ENCODE data around the gene ACTL10. TPM values are rescaled to one million over a fixed set of nuclear protein-coding genes. Genes with fewer than 3 reads are reported as not detected.

ACTL10 gene
- total and polyA plus RNA-seq, 10 donors = 1.1 to 3.5 (median 2.1) TPM

DNA sequence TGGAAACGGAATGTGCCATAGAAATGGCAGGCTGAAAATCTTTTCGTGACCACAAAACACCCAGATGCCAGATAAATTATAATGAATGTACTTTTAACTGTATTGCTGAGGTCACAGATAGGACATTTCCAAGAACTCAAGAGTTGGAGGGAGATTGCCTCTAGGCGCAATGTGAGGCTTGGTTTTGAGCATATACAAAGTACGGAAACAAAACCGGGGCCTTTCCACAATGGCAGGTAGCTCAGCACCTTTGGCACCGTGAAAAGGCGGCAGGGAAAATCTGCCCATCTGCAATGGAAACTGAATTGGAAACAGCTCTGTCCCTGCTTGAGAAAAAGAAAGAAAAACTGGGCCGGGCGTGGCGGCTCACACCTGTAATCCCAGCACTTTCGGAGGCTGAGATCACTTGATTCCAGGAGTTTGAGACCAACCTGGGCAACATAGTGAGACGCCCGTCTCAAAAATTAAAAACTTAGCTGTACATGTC is 15.1 kb upstream of the ACTL10 start:
- no peaks in the 10 kb centered on the region for H3K9me3 ChIP-seq
- H3K27me3 ChIP-seq (replicated peaks in 1 of 7) = no peaks in the 10 kb centered on the region
- WGBS, 5 donors = 77 to 82% (median 81%) methylated on average over 13 of the region's 13 CpGs
- H3K36me3 ChIP-seq = peaks cover 0 to 23% (median 0%) of the 10 kb centered on the region in 6 donors
- H3K27ac ChIP-seq = no peak overlapping the region
- intact Hi-C loops (cut with DNase I; ENCODE audit: low total_unique reads) = loop anchor here (5.0 kb wide), 1 partner anchor 194 kb away; no protein-coding TSS in a partner anchor
- no peak overlapping the region for H3K4me3 ChIP-seq
- DNase-seq = peak; percentile 20
- peaks cover 0 to 39% (median 17%) of the 10 kb centered on the region in 6 donors for H3K4me1 ChIP-seq
- TF ChIP-seq, protein P1, sequence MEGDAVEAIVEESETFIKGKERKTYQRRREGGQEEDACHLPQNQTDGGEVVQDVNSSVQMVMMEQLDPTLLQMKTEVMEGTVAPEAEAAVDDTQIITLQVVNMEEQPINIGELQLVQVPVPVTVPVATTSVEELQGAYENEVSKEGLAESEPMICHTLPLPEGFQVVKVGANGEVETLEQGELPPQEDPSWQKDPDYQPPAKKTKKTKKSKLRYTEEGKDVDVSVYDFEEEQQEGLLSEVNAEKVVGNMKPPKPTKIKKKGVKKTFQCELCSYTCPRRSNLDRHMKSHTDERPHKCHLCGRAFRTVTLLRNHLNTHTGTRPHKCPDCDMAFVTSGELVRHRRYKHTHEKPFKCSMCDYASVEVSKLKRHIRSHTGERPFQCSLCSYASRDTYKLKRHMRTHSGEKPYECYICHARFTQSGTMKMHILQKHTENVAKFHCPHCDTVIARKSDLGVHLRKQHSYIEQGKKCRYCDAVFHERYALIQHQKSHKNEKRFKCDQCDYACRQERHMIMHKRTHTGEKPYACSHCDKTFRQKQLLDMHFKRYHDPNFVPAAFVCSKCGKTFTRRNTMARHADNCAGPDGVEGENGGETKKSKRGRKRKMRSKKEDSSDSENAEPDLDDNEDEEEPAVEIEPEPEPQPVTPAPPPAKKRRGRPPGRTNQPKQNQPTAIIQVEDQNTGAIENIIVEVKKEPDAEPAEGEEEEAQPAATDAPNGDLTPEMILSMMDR (IDR thresholded peaks at IDR 0.05 in 8 of 11, conservative IDR thresholded peaks at IDR 0.05 in 3 of 11) = no peak
- TF ChIP-seq POLR2A (IDR thresholded peaks at IDR 0.05) (no peak), POLR2AphosphoS5 (IDR thresholded peaks at IDR 0.05) (no peak)

DNA sequence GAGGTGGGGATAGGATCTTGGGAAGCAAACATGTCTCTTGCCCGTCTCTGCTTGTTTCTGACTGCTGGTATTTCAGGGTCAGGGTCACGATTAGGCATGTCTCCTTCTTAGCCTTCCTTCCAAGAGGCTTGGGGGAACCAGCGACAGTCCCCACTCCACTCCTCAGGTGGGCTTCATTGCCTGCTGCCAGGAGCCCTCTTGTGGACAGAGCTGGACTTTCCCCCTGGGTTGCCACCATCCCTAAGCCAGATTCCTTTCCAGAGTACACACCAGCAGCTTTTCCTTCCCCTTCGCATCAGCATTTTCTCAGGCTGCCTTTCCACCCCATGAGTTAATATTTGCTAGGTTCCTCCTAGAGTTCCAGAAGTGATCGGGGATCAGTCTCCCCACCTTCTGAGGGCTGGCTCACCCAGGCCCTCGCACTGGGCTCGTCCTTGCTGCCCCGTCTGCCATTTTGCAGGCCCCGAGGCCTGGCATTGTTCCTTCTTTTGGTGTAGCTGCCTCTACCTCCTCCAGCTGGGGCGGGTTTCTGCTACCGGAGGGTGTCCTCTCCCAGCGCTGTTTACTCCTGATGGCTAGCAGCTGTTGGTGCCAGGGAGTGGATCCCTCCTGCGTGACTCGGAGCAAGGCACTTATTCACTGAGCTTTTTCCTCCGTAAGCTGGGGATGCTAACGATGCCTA is 13.4 kb upstream of the ACTL10 start:
- Histone ChIP-seq H3K27ac (peak overlapping the region in 1 of 8 donors; percentile 46), H3K9me3 (no peaks in the 10 kb centered on the region), H3K27me3 (replicated peaks in 1 of 7) (no peaks in the 10 kb centered on the region), H3K4me1 (peaks cover 0 to 25% (median 11%) of the 10 kb centered on the region in 6 donors), H3K36me3 (peaks cover 0 to 29% (median 0%) of the 10 kb centered on the region in 6 donors), H3K4me3 (no peak overlapping the region)
- TF ChIP-seq, protein P1 (IDR thresholded peaks at IDR 0.05 in 8 of 11, conservative IDR thresholded peaks at IDR 0.05 in 3 of 11) = peak; percentile 66 to 87 (median 79)
- TF ChIP-seq POLR2AphosphoS5 (IDR thresholded peaks at IDR 0.05) (peak; percentile 13 to 45 (median 40)), POLR2A (IDR thresholded peaks at IDR 0.05) (no peak)
- whole genome bisulfite sequencing, 5 donors = 52 to 65% (median 57%) methylated on average over 16 of the region's 16 CpGs
- intact Hi-C loops (cut with DNase I; ENCODE audit: low total_unique reads) = loop anchor here (5.0 kb wide), 1 partner anchor 196 kb away; no protein-coding TSS in a partner anchor
- peak; percentile 79 for DNase-seq

DNA sequence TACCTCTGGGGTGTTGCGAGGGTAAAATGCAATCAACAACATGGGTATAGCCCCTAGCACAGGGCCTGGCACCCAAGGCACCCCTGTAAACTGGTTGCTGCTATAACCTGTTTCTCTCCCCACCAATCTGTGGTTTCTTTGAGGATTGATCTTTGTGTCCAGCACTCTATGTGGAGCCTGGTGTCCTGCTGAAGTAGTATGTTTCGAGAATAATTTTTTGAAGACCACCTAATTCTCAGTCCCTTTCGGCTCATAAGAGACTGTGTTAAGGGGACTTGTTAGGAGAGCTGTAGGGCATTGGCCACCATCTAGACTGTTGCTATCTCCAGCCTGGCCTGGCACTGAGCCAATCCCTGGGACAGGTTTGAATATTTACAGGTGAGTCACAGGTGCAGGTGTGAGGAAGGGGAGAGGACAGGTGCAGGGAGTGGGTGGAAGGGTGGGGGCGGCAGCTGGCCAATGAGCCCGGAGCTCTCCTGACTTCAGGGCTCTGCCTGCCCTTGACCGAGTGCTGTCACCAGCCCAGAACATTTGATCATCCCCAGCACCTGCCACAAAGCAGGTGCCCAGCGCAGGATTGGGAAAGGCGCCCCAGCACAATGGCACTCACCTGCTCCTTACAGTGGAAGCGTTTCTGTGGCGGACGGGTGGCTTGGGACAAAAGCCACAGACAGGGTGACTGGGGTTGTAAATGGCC is 12.7 kb upstream of the ACTL10 start:
- peaks cover 0 to 19% (median 9%) of the 10 kb centered on the region in 6 donors for H3K4me1 ChIP-seq
- 86 to 92% (median 88%) methylated on average over 9 to 11 of the region's 11 CpGs for WGBS, 5 donors
- peak in 1 of 3 donors; percentile 25 for TF ChIP-seq POLR2AphosphoS5 (IDR thresholded peaks at IDR 0.05)
- no peak for TF ChIP-seq POLR2A (IDR thresholded peaks at IDR 0.05)
- H3K27me3 ChIP-seq (replicated peaks in 1 of 7) = no peaks in the 10 kb centered on the region
- DNase-seq = peak; percentile 31
- intact Hi-C loops (cut with DNase I; ENCODE audit: low total_unique reads) = loop anchor here (5.0 kb wide), 1 partner anchor 197 kb away; no protein-coding TSS in a partner anchor
- no peaks in the 10 kb centered on the region for H3K9me3 ChIP-seq
- no peak overlapping the region for H3K4me3 ChIP-seq
- H3K27ac ChIP-seq = no peak overlapping the region
- peaks cover 0 to 29% (median 4%) of the 10 kb centered on the region in 6 donors for H3K36me3 ChIP-seq

DNA sequence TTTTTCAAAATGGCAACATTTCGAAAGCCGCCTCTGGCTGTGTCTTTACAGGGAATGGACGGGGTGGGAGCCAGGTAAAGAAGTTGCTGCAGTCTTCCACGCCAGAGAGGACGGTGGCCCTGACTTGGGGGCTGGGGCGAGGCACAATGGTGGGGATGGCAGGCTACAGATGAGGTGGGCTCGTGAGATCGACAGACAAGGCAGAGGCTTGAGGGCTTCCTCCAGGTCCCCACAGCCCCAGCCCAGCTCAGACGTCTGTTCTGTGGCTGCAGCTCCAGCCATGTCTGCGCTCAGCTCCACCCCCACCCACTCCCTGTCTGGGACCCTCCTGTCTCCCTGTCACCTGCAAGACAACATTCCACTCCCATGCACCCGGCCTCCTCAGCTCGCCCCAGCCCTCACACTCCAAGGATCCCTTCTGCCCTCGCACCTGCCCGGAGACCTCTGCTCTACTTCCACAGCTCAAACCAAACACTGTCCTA is 12.0 kb upstream of the ACTL10 start:
- TF ChIP-seq, protein P1 (IDR thresholded peaks at IDR 0.05 in 8 of 11, conservative IDR thresholded peaks at IDR 0.05 in 3 of 11) = no peak
- TF ChIP-seq POLR2AphosphoS5 (IDR thresholded peaks at IDR 0.05) (no peak), POLR2A (IDR thresholded peaks at IDR 0.05) (no peak)
- Histone ChIP-seq H3K27me3 (replicated peaks in 1 of 7) (no peaks in the 10 kb centered on the region), H3K9me3 (no peaks in the 10 kb centered on the region), H3K4me3 (no peak overlapping the region), H3K27ac (no peak overlapping the region), H3K36me3 (peaks cover 0 to 33% (median 6%) of the 10 kb centered on the region in 6 donors), H3K4me1 (peaks cover 0 to 15% (median 9%) of the 10 kb centered on the region in 6 donors)
- intact Hi-C loops (cut with DNase I; ENCODE audit: low total_unique reads) = loop anchor here (5.0 kb wide), 1 partner anchor 197 kb away; no protein-coding TSS in a partner anchor
- WGBS, 5 donors = 77 to 87% (median 79%) methylated on average over 13 to 14 of the region's 14 CpGs
- DNase-seq = peak; percentile 59
